Stimulated activated naive CD8-positive, alpha-beta T cell treated with anti-CD3 and anti-CD28 coated beads, Interleukin-15, Interleukin-2, amounts not matched to agents 100 ng/mL and 50 ng/mL, for 24 hours (primary cell): ENCODE results near the gene PDK2.

Experiments used
- H3K27ac Mint-ChIP-seq: one replicate; pipeline ENCODE4 v1.8.0; 2021; ENCODE audit warnings: mild to moderate bottlenecking, mixed read lengths
- H3K27me3 Mint-ChIP-seq: one replicate; pipeline ENCODE4 v1.8.0; 2021; ENCODE audit warnings: mixed read lengths
- H3K36me3 Mint-ChIP-seq: one replicate; pipeline ENCODE4 v1.8.0; 2021; ENCODE audit warnings: low read depth, mixed read lengths
- H3K4me1 Mint-ChIP-seq: one replicate; pipeline ENCODE4 v1.8.0; 2021; ENCODE audit warnings: low read depth, mixed read lengths
- H3K4me3 Mint-ChIP-seq: one replicate; pipeline ENCODE4 v1.8.0; 2021; ENCODE audit warnings: mild to moderate bottlenecking, mixed read lengths
- H3K9me3 Mint-ChIP-seq: one replicate; pipeline ENCODE4 v1.8.0; 2021; ENCODE audit warnings: mixed read lengths

Gene PDK2

GRCh38 chr17:50065056-50065455, 30.1 kb upstream of the PDK2 start:
- Mint-ChIP-seq H3K27me3 (no peaks in the 10 kb centered on the region), H3K27ac (no peak overlapping the region), H3K36me3 (no peaks in the 10 kb centered on the region), H3K4me1 (no peaks in the 10 kb centered on the region), H3K9me3 (no peaks in the 10 kb centered on the region), H3K4me3 (no peak overlapping the region)

DNA sequence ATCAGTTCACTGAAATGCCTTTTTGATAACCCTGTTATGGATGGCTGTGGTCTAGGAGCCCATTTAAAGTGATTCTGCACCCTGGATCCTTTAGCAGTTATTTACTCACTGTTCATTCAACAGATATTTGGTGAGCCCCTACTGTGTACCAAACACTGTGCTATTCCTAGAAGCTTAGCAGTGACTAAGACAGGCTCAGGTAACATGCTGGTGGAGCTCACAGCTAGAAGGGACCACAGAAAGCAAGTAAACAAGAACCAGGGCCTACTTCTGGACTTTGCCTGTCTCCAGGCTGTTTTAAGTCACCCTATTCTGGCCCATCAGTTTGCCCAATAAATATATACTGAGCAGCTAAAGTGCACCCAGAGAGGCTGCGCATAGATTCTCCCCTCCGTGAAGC, 28.2 kb upstream of the PDK2 start:
- H3K36me3 Mint-ChIP-seq: peaks cover 8% of the 10 kb centered on the region
- no peak overlapping the region for H3K27ac Mint-ChIP-seq
- H3K27me3 Mint-ChIP-seq: no peaks in the 10 kb centered on the region
- H3K4me3 Mint-ChIP-seq: no peak overlapping the region
- H3K4me1 Mint-ChIP-seq: no peaks in the 10 kb centered on the region
- H3K9me3 Mint-ChIP-seq: peaks cover 4% of the 10 kb centered on the region

- no peak overlapping the region for H3K27ac Mint-ChIP-seq
- H3K4me1 Mint-ChIP-seq: no peaks in the 10 kb centered on the region
- H3K4me3 Mint-ChIP-seq: no peak overlapping the region
- peaks cover 4% of the 10 kb centered on the region for H3K9me3 Mint-ChIP-seq
- H3K27me3 Mint-ChIP-seq: no peaks in the 10 kb centered on the region
- peaks cover 8% of the 10 kb centered on the region for H3K36me3 Mint-ChIP-seq
Measured at GRCh38 chr17:50067996-50068395, 27.2 kb upstream of the PDK2 start.

- no peaks in the 10 kb centered on the region for H3K27me3 Mint-ChIP-seq
- no peaks in the 10 kb centered on the region for H3K4me1 Mint-ChIP-seq
- no peak overlapping the region for H3K4me3 Mint-ChIP-seq
- H3K36me3 Mint-ChIP-seq: peaks cover 8% of the 10 kb centered on the region
- H3K27ac Mint-ChIP-seq: no peak overlapping the region
- peaks cover 4% of the 10 kb centered on the region for H3K9me3 Mint-ChIP-seq
Measured at GRCh38 chr17:50070908-50071680, 24.1 kb upstream of the PDK2 start.

DNA sequence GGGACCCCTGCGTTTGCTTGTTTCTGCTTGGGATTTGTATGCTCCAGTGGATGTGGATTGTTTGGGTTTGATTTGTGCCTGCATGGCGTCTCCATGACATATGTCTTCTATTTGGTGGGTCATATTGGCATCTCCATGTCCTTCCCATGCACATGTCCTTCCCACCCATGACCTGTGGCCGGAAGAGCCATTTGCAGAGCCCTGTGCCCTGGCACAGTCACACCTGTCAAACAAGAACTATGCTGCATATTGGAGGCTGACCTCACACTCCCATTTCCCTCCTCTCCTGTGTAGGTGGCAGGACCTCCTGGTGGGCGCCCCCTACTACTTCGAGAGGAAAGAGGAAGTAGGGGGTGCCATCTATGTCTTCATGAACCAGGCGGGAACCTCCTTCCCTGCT, 23.5 kb upstream of the PDK2 start:
- Mint-ChIP-seq H3K27ac (no peak overlapping the region), H3K36me3 (peaks cover 8% of the 10 kb centered on the region), H3K9me3 (peaks cover 4% of the 10 kb centered on the region), H3K4me1 (no peaks in the 10 kb centered on the region), H3K4me3 (no peak overlapping the region), H3K27me3 (no peaks in the 10 kb centered on the region)

- Mint-ChIP-seq H3K4me3 (no peak overlapping the region), H3K4me1 (no peaks in the 10 kb centered on the region), H3K36me3 (peaks cover 8% of the 10 kb centered on the region), H3K9me3 (peaks cover 4% of the 10 kb centered on the region), H3K27ac (no peak overlapping the region), H3K27me3 (no peaks in the 10 kb centered on the region)
Measured at GRCh38 chr17:50072130-50072529, 23.0 kb upstream of the PDK2 start.

GRCh38 chr17:50072925-50073324, 22.2 kb upstream of the PDK2 start:
- H3K27ac Mint-ChIP-seq: no peak overlapping the region
- no peaks in the 10 kb centered on the region for H3K4me1 Mint-ChIP-seq
- H3K9me3 Mint-ChIP-seq: peaks cover 4% of the 10 kb centered on the region
- H3K36me3 Mint-ChIP-seq: peaks cover 8% of the 10 kb centered on the region
- H3K4me3 Mint-ChIP-seq: no peak overlapping the region
- H3K27me3 Mint-ChIP-seq: no peaks in the 10 kb centered on the region

GRCh38 chr17:50074227-50074626, 20.9 kb upstream of the PDK2 start:
- Mint-ChIP-seq H3K4me1 (no peaks in the 10 kb centered on the region), H3K27me3 (no peaks in the 10 kb centered on the region), H3K27ac (no peak overlapping the region), H3K4me3 (no peak overlapping the region), H3K9me3 (peaks cover 4% of the 10 kb centered on the region), H3K36me3 (peaks cover 8% of the 10 kb centered on the region)

- Mint-ChIP-seq H3K4me3 (no peak overlapping the region), H3K4me1 (no peaks in the 10 kb centered on the region), H3K36me3 (peaks cover 8% of the 10 kb centered on the region), H3K9me3 (peaks cover 4% of the 10 kb centered on the region), H3K27me3 (no peaks in the 10 kb centered on the region), H3K27ac (no peak overlapping the region)
Measured at GRCh38 chr17:50075446-50076032, 19.6 kb upstream of the PDK2 start.

DNA sequence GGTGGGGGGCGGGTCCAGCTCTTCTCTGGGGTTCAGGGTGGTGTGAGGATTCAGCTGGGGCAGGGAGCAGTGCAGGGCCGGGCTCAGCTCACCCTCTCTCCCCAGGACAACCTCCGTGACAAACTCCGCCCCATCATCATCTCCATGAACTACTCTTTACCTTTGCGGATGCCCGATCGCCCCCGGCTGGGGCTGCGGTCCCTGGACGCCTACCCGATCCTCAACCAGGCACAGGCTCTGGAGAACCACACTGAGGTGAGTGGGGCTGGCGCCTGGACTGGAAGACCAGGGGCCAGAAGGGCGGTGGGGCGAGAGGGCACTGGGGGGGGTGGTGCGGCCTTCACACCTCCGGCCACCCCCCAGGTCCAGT, 18.9 kb upstream of the PDK2 start:
- peaks cover 6% of the 10 kb centered on the region for H3K36me3 Mint-ChIP-seq
- H3K9me3 Mint-ChIP-seq: peaks cover 2% of the 10 kb centered on the region
- no peak overlapping the region for H3K4me3 Mint-ChIP-seq
- no peaks in the 10 kb centered on the region for H3K27me3 Mint-ChIP-seq
- H3K27ac Mint-ChIP-seq: no peak overlapping the region
- H3K4me1 Mint-ChIP-seq: no peaks in the 10 kb centered on the region

DNA sequence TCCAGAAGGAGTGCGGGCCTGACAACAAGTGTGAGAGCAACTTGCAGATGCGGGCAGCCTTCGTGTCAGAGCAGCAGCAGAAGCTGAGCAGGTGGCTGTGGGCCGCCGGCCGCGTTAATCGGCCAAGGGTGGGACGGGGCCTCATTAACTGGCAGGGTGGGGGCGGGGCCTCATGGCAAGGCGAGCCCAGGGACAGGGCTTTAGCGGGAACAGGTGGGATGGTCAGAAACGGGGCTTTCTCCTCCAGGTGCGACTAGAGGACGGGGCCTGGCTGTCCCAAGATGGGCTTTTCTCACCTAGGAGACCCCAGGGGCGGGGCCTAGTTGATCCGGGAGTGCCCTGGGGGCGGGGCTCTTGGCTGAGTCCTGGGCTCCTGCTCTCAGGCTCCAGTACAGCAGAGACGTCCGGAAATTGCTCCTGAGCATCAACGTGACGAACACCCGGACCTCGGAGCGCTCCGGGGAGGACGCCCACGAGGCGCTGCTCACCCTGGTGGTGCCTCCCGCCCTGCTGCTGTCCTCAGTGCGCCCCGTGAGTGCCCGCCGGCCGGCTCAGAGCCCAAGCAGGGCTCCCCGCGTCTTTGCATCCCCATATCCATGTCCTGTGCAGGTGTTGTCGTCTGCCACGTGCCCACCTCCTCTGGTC, 18.4 kb upstream of the PDK2 start:
- Mint-ChIP-seq H3K9me3 (no peaks in the 10 kb centered on the region), H3K36me3 (peaks cover under 1% of the 10 kb centered on the region), H3K27ac (no peak overlapping the region), H3K4me3 (no peak overlapping the region), H3K27me3 (no peaks in the 10 kb centered on the region), H3K4me1 (no peaks in the 10 kb centered on the region)

- H3K4me1 Mint-ChIP-seq: no peaks in the 10 kb centered on the region
- no peaks in the 10 kb centered on the region for H3K9me3 Mint-ChIP-seq
- no peak overlapping the region for H3K4me3 Mint-ChIP-seq
- no peaks in the 10 kb centered on the region for H3K36me3 Mint-ChIP-seq
- H3K27me3 Mint-ChIP-seq: no peaks in the 10 kb centered on the region
- no peak overlapping the region for H3K27ac Mint-ChIP-seq
Measured at GRCh38 chr17:50078430-50078829, 16.7 kb upstream of the PDK2 start.

- H3K27me3 Mint-ChIP-seq: no peaks in the 10 kb centered on the region
- no peaks in the 10 kb centered on the region for H3K36me3 Mint-ChIP-seq
- H3K4me1 Mint-ChIP-seq: no peaks in the 10 kb centered on the region
- H3K4me3 Mint-ChIP-seq: no peak overlapping the region
- H3K9me3 Mint-ChIP-seq: no peaks in the 10 kb centered on the region
- no peak overlapping the region for H3K27ac Mint-ChIP-seq
Measured at GRCh38 chr17:50079334-50080095, 15.6 kb upstream of the PDK2 start.

GRCh38 chr17:50080096-50080480, 15.1 kb upstream of the PDK2 start:
- H3K36me3 Mint-ChIP-seq: no peaks in the 10 kb centered on the region
- H3K27me3 Mint-ChIP-seq: no peaks in the 10 kb centered on the region
- no peak overlapping the region for H3K4me3 Mint-ChIP-seq
- H3K9me3 Mint-ChIP-seq: no peaks in the 10 kb centered on the region
- no peak overlapping the region for H3K27ac Mint-ChIP-seq
- no peaks in the 10 kb centered on the region for H3K4me1 Mint-ChIP-seq

DNA sequence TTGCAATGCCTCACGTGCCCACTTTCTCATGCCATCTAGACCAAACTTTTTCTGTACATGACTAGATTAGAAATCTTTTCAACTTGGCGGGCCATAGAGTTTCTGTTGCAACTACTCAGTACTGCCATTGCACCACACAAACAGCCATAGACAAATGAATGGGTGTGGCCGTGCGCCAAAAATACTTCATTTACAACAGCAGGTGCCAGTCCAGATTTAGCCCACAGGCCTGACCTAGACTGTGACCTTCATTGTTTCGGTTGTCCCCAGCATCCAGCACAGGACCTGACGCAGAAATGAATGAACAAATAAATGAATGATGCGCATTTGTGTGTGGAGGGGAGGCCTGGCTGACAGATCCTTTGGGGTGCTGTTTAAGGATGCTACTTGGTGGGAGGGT, 14.3 kb upstream of the PDK2 start:
- no peaks in the 10 kb centered on the region for H3K9me3 Mint-ChIP-seq
- no peaks in the 10 kb centered on the region for H3K4me1 Mint-ChIP-seq
- no peaks in the 10 kb centered on the region for H3K36me3 Mint-ChIP-seq
- H3K27ac Mint-ChIP-seq: no peak overlapping the region
- H3K4me3 Mint-ChIP-seq: no peak overlapping the region
- H3K27me3 Mint-ChIP-seq: no peaks in the 10 kb centered on the region
